AG09319 (cell line): ENCODE measurements around the gene BCAS1.

Experiments
- DNase-seq: peaks from one replicate; pipeline ENCODE4 v3.0.0-alpha.2; 2010; ENCODE audit warnings: low read depth; ENCODE audit errors: extremely low read depth
- TF ChIP-seq, protein P1 (sequence below): IDR thresholded peaks from 2 replicates; pipeline ENCODE4 v1.5.1; 2011; ENCODE audit warnings: low read depth, mild to moderate bottlenecking, inconsistent platforms, low read length, moderate library complexity

Gene BCAS1

DNA sequence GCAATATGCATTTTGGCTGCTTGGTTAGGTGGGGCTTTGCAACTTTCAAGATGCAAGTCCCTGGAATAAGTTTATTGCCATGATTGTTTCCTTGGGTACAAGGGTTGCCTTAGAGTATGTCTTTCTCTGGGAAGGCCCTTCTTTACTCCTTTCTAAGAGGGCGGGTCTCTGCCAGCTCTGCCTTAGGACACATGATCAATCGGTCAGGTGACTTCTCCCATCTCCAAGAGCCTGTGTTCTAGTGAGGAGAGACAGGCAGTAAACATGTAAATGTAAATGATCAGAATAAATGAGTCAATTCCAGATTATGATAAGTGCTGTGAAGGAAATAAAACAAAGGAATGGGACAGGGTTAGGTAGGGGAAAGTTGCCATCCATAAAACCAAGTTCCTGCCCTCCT, 43.2 kb upstream of the BCAS1 start:
- DNase-seq, result no peak
- TF ChIP-seq, protein P1, sequence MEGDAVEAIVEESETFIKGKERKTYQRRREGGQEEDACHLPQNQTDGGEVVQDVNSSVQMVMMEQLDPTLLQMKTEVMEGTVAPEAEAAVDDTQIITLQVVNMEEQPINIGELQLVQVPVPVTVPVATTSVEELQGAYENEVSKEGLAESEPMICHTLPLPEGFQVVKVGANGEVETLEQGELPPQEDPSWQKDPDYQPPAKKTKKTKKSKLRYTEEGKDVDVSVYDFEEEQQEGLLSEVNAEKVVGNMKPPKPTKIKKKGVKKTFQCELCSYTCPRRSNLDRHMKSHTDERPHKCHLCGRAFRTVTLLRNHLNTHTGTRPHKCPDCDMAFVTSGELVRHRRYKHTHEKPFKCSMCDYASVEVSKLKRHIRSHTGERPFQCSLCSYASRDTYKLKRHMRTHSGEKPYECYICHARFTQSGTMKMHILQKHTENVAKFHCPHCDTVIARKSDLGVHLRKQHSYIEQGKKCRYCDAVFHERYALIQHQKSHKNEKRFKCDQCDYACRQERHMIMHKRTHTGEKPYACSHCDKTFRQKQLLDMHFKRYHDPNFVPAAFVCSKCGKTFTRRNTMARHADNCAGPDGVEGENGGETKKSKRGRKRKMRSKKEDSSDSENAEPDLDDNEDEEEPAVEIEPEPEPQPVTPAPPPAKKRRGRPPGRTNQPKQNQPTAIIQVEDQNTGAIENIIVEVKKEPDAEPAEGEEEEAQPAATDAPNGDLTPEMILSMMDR, result no peak

DNA sequence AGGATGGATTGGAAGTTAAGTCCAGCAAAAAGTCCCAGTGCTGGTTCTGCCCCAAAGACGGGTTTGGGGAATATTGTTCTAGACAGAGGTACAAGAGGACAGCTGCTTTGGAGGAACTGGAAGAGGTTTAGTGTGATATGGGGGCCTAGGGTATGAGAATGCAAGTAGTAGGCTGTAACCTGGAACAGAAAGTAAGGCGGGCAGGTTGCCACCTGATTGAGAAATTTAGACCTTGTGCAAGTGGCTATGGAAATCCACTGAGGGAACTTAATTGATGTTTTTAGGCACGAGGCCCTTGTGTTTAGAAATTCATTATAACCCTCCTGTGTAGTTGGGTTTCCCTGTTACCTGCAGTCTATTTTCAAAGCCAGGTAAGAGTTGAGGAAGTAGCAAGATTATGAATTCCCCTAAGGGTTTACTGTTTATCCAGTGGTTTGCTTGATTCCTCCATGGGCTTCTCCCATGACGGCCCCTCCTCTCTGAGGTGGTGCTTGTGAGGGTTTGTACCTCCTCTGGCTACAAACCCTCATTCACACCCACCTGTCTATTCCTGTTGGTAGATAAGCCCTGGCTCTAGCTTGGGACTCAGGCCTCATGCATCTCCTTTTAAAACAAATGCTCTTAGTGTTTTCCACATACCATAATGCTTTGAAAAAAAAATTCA, 42.0 kb upstream of the BCAS1 start:
- DNase-seq, result no peak
- TF ChIP-seq, protein P1, result no peak

GRCh38 chr20:54111460-54111859, 41.1 kb upstream of the BCAS1 start:
- no peak for DNase-seq
- TF ChIP-seq, protein P1, result no peak

- DNase-seq, result no peak
- TF ChIP-seq, protein P1, result no peak
Observed at GRCh38 chr20:54110457-54110856, 40.1 kb upstream of the BCAS1 start.

DNA sequence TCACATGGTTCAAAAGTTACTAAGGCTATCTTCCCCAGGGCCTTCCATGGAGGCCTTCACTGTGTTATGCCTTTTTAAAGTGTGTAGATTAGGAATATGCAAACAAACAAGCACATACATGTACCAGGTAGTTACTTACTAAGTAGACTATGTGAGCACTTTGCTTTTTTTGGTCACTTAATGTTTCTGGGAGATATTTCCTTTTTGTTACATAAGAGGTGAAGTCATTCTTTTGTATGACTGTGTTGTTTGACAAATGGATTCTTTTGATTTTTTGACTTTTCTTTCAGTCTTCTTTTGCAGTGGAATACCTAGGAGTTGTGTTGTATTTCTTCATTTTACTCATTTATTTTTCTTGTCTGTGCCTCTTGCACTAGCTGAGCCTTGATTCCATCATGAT, 39.6 kb upstream of the BCAS1 start:
- no peak for DNase-seq

GRCh38 chr20:54108817-54109216, 38.4 kb upstream of the BCAS1 start:
- TF ChIP-seq, protein P1, result no peak
- no peak for DNase-seq

More for the DNA sequence above, 39.6 kb upstream of the BCAS1 start:
- TF ChIP-seq, protein P1, result no peak

GRCh38 chr20:54108326-54108642, 37.9 kb upstream of the BCAS1 start:
- TF ChIP-seq, protein P1, result no peak
- no peak for DNase-seq
